ENCODE measurements around the gene CHIT1.

The CHIT1 gene

GRCh38 chr1:203174324-203174985, 55.0 kb downstream of the CHIT1 start:
- no peak for DNase-seq

- no peak for DNase-seq
Observed at GRCh38 chr1:203173566-203173965, 55.9 kb downstream of the CHIT1 start.

- no peak for DNase-seq
Observed at GRCh38 chr1:203173011-203173555, 56.4 kb downstream of the CHIT1 start.

DNA sequence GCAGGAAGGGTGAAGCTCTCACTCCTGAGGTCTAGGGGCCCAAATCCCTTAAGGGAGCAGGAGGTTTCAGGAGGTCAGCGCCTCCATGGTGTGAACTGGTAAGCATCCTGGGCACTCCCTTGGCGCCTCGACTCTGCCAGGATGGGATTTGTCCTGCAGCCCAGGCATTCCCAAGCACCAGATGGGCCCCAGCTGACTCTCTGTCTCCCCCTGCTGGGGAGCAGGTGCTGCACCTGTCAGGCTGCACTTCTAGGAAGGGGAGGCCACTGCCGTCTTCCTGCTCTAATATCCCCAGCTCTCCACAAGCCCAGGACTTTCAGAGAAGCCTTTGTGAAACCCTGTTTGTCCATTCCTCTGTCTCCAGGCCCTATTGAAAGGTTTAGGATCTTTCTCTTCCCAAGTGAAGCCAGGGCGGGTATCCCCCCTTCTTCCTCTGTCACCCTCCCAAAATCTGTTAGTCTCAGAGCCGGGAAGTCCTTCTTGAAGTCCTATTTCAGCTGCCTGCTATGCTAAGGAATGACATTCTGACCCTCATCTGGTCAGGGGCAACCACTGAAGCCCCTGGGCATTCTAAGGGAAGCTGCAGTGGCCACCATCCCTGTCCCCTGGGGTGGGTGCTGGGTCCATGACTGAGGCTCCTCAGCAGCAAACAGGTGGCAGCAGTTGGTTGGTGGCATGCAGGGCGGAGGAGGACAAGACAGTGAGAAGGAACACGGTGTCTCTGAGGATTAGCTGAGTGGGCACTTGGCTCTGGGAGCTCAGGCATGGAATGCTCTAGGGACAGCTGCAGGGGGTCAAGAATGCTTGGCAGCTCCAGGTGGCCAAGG, 57.1 kb downstream of the CHIT1 start:
- DNase-seq: peak; percentile 44

DNA sequence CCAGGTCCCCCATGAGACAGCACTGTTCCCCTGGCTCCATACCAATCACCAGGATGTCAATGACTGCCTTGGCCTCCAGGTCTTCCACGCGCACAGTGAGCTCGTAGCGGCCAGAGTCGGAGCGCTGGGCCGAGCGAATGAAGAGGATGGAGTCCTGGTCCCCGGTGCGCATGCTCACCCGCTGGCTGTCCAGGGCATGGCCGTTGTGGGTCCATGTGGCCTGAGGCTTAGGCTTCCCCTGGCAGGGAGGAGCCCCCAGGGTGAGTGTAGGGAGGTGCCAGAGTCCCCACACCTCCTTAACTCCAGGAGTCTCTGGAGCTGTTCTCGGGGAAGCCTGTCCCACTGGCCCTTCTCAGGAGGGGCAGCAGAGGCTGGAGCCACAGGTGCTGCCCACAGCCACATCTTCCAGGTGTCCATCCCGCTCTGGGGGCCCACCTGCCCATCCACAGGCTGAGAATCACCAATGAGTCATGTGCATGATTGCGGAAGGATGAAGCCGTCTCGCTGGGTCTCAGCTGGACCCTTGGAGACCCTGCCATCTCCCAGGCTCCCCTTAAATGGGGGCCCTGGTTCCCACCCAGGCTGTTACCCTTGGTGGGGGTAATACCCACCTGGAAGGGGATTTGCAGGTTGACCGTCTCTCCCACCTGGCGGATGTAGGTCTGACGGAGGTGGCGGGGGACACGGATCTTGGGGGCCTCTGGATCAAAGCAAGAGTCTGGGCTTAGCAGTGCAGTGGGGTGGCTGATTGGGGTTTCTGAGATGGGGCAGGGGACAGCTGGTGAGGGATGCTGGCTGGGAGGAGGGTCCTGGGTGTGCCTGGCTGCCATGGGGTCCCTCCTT, 57.9 kb downstream of the CHIT1 start:
- DNase-seq: no peak

- DNase-seq: no peak
Observed at GRCh38 chr1:203170625-203171330, 58.7 kb downstream of the CHIT1 start.

GRCh38 chr1:203169770-203170520, 59.5 kb downstream of the CHIT1 start:
- DNase-seq: no peak

- DNase-seq: no peak
Observed at GRCh38 chr1:203168991-203169390, 60.5 kb downstream of the CHIT1 start.

- DNase-seq: no peak
Observed at GRCh38 chr1:203168256-203168786, 61.2 kb downstream of the CHIT1 start.

- DNase-seq: no peak
Observed at GRCh38 chr1:203167913-203168200, 61.6 kb downstream of the CHIT1 start.

DNA sequence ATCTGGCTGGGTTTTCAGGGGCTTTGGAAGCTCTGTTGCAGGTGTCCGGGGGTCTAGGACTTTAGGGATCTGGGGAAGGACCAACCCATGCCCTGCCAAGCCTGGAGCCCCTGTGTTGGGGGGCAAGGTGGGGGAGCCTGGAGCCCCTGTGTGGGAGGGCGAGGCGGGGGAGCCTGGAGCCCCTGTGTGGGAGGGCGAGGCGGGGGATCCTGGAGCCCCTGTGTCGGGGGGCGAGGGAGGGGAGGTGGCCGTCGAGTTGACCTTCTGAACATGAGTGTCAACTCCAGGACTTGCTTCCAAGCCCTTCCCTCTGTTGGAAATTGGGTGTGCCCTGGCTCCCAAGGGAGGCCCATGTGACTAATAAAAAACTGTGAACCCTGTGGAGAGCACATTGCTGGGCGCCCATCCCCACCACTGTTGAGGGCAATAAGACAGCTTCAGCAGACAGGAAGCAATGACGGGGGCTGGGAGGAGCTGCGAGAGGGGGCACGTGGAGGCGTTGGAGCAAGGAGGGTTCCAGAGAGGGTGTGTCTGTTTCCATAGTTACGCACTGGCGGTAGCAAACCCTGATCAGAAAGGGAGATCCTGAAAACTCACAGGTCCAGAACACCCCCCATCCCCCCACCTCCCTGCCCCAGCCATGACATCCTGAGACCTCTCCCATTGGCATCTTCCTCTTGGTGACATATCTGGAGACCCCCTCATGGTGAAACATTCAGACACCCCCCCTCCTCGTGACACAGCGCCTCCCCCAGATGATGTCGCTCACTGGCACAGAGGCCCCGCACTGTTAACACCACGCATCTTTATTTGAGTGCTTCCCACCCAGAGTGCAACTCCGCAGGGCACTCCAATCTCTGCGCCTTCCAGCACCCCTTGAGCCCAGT, 62.2 kb downstream of the CHIT1 start:
- no peak for DNase-seq

DNA sequence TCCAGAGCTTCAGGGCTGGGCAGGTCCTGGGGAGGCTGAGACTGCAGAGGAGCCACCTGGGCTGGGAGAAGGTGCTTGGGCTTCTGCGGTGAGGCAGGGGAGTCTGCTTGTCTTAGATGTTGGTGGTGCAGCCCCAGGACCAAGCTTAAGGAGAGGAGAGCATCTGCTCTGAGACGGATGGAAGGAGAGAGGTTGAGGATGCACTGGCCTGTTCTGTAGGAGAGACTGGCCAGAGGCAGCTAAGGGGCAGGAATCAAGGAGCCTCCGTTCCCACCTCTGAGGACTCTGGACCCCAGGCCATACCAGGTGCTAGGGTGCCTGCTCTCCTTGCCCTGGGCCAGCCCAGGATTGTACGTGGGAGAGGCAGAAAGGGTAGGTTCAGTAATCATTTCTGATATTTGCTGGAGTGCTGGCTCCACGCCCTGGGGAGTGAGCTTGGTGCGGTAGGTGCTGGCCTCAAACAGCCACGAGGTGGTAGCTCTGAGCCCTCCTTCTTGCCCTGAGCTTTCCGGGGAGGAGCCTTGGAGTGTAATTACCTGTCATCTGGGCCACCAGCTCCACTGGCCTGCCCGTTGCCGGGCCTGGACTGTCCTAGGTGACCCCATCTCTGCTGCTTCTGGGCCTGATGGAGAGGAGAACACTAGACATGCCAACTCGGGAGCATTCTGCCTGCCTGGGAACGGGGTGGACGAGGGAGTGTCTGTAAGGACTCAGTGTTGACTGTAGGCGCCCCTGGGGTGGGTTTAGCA, 63.1 kb downstream of the CHIT1 start:
- no peak for DNase-seq

Measured in fibroblast of skin of abdomen (primary cell).